A549 treated with Hydrocortisone at 1 μM for 4 hours (cell line): ENCODE results near the gene NIPSNAP2. TPM values are rescaled to one million over a fixed set of nuclear protein-coding genes. Genes with fewer than 3 reads are reported as not detected.

Source experiments
- total RNA-seq: library from RNA; stranded (reverse); fragments of 200-300 nt; extraction: Qiagen RNA extraction; gene quantifications from 5 replicates; pipeline ENCODE4 v1.2.3, GENCODE V29; 2022

The NIPSNAP2 gene
- 43.7 to 52.1 TPM (median 50.9 TPM) in 5 replicates for total RNA-seq

GRCh38 chr7:55964261-55965099, at the start of gene NIPSNAP2:
Gene NIPSNAP2 (plus strand): TSS chr7:55964585. CDS start chr7:55964610, 25 bp downstream.

GRCh38 chr7:55951637-55952351, 12.6 kb upstream of the NIPSNAP2 start, which contains the start of gene MRPS17:
Gene MRPS17 (plus strand): TSS chr7:55951877. CDS start chr7:55953196, 1,319 bp downstream.

Other genes starting within 250 kb of the NIPSNAP2 start
- gene SEPTIN14, start 101.8 kb upstream of the NIPSNAP2 start, total RNA-seq = not detected in 5 replicates
- 0.56 to 1.1 TPM (median 0.70 TPM) in 5 replicates for gene ZNF713, start 77.1 kb upstream of the NIPSNAP2 start, total RNA-seq
- gene MRPS17, start 12.7 kb upstream of the NIPSNAP2 start, total RNA-seq = 24.8 to 31.1 TPM (median 29.2 TPM) in 5 replicates
- 21.2 to 30.1 TPM (median 22.7 TPM) in 5 replicates for gene PSPH, start 86.9 kb downstream of the NIPSNAP2 start, total RNA-seq
- 258 to 286 TPM (median 278 TPM) in 5 replicates for gene CCT6A, start 87.2 kb downstream of the NIPSNAP2 start, total RNA-seq
- 110 to 136 TPM (median 111 TPM) in 5 replicates for gene SUMF2, start 99.7 kb downstream of the NIPSNAP2 start, total RNA-seq
- 0.35 to 0.60 TPM (median 0.48 TPM) in 5 replicates for gene PHKG1, start 128.4 kb downstream of the NIPSNAP2 start, total RNA-seq
- 510 to 759 TPM (median 703 TPM) in 5 replicates for gene CHCHD2, start 141.9 kb downstream of the NIPSNAP2 start, total RNA-seq
- gene NUPR2, start 151.8 kb downstream of the NIPSNAP2 start, total RNA-seq = not detected in 5 replicates